Small intestine (tissue), 7 donors: ENCODE measurements around the gene SELENOP. TPM values are rescaled to one million over a fixed set of nuclear protein-coding genes. Genes with fewer than 3 reads are reported as not detected.

ENCODE experiments used
- DNase-seq, 2 donors: peaks; one replicate each; pipeline versions ENCODE4 v3.0.0 to v3.0.0-alpha.2; 2013
- FAIRE-seq: peaks from 2 replicates; lab custom pipeline; 2012; peaks lifted over from hg19 to GRCh38; lab: Jason Lieb, UNC
- H3K27ac ChIP-seq, 3 donors: one replicate each; pipeline ENCODE4 v1.5.1; 2013; ENCODE audit warnings: low read length in 2 of 3, mild to moderate bottlenecking in 2 of 3, control low read depth in 1 of 3, inconsistent platforms in 1 of 3, low read depth in 1 of 3, moderate library complexity in 1 of 3
- H3K27me3 ChIP-seq, 3 donors: one replicate each; pipeline ENCODE4 v1.6.1; 2013; ENCODE audit warnings: low read length in 3 of 3, inconsistent platforms in 1 of 3; ENCODE audit not compliant: control insufficient read depth in 3 of 3, insufficient read depth in 3 of 3
- H3K36me3 ChIP-seq, 3 donors: one replicate each; pipeline ENCODE4 v1.6.1; 2013; ENCODE audit warnings: low read length in 3 of 3, inconsistent platforms in 1 of 3, low read depth in 1 of 3, mild to moderate bottlenecking in 1 of 3, moderate library complexity in 1 of 3; ENCODE audit not compliant: control insufficient read depth in 3 of 3, insufficient read depth in 2 of 3
- H3K4me1 ChIP-seq, 3 donors: one replicate each; pipeline ENCODE4 v1.6.1; 2013; ENCODE audit warnings: low read length in 2 of 3, inconsistent platforms in 1 of 3, low read depth in 1 of 3, mild to moderate bottlenecking in 1 of 3, moderate library complexity in 1 of 3; ENCODE audit not compliant: control insufficient read depth in 3 of 3, insufficient read depth in 2 of 3
- H3K4me3 ChIP-seq, 3 donors: one replicate each; pipeline ENCODE4 v1.5.1; 2013; ENCODE audit warnings: low read length in 3 of 3, control low read depth in 1 of 3, inconsistent platforms in 1 of 3, low read depth in 1 of 3, mild to moderate bottlenecking in 1 of 3, moderate library complexity in 1 of 3
- H3K9me3 ChIP-seq, 2 donors: one replicate each; pipeline ENCODE4 v1.6.1; 2013; ENCODE audit warnings: low read depth in 1 of 2, low read length in 1 of 2; ENCODE audit not compliant: control insufficient read depth in 2 of 2, insufficient read depth in 1 of 2
- WGBS, 3 donors: extraction: QIAGEN DNeasy Blood & Tissue Kit; methylation state at CpG; one replicate each; pipeline ENCODE4 v1.1.7; 2013; 5-methylcytosine and 5-hydroxymethylcytosine counted together
- polyA plus RNA-seq, 4 donors: library from polyadenylated mRNA; stranded (reverse) in 3 of 4; unstranded in 1 of 4; fragments of 200-250 nt in 3 of 4; fragments of 120-200 nt in 1 of 4; gene quantifications; one replicate each; pipeline versions ENCODE4 v1.2.1 to v1.2.3, GENCODE V29; 2013
- donor health status: healthy with polysubstance abuse.
- donor health status: control.
- donor health status: control.
- donor health status: Bipolar disorder and iron deficiency.
- donor health status: healthy.

Gene SELENOP
- polyA plus RNA-seq, 4 donors: 204 to 4,199 (median 720) TPM

GRCh38 chr5:42807722-42808447 is 3.8 kb downstream of the SELENOP start:
- no peak for FAIRE-seq
- peak; percentile 44 to 55 for DNase-seq
- no peaks in the 10 kb centered on the region for H3K9me3 ChIP-seq
- peaks cover 4 to 14% (median 4%) of the 10 kb centered on the region in 3 donors for H3K36me3 ChIP-seq
- H3K27me3 ChIP-seq: no peaks in the 10 kb centered on the region
- WGBS, 3 donors: 62 to 77% (median 65%) methylated on average over 2 of the region's 2 CpGs
- peak overlapping the region in 2 of 3 donors; percentile 39 to 88 for H3K27ac ChIP-seq
- peaks cover 0 to 13% (median 0%) of the 10 kb centered on the region in 3 donors for H3K4me1 ChIP-seq
- peak overlapping the region in 2 of 3 donors; percentile 52 to 53 for H3K4me3 ChIP-seq

DNA sequence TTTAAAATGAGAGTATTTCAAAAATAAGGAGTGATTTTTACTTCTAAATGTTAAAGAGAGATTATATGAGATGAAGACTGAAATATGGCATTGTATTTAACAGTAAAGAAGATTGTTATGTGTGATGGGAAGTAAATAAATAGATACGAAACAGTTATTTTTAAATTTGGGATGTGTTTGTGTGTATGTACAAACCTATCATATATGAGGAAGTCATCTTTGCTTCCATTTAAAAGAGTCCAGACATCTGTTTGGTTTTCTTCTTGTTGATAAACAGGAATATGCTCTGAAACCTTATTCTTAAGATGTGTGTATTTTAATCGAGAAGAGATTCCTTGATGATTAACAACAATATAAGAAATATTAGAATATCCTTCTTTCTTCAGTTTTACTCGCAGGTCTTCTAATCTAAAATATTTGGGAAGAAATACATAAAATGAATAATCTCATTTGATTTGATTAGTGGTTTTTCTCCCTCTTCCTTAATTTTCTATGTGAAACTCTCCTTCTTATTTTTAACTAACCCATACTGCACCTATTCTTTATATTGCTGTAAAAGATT is 4.9 kb downstream of the SELENOP start:
- 84 to 97% (median 91%) methylated on average over 3 of the region's 3 CpGs for WGBS, 3 donors
- Histone ChIP-seq H3K9me3 (no peaks in the 10 kb centered on the region), H3K4me3 (no peak overlapping the region), H3K36me3 (peaks cover 4 to 19% (median 5%) of the 10 kb centered on the region in 3 donors), H3K27me3 (no peaks in the 10 kb centered on the region), H3K4me1 (peaks cover 0 to 6% (median 0%) of the 10 kb centered on the region in 3 donors), H3K27ac (no peak overlapping the region)
- FAIRE-seq (peak; percentile 65), DNase-seq (peak in 1 of 2 donors; percentile 12)

DNA sequence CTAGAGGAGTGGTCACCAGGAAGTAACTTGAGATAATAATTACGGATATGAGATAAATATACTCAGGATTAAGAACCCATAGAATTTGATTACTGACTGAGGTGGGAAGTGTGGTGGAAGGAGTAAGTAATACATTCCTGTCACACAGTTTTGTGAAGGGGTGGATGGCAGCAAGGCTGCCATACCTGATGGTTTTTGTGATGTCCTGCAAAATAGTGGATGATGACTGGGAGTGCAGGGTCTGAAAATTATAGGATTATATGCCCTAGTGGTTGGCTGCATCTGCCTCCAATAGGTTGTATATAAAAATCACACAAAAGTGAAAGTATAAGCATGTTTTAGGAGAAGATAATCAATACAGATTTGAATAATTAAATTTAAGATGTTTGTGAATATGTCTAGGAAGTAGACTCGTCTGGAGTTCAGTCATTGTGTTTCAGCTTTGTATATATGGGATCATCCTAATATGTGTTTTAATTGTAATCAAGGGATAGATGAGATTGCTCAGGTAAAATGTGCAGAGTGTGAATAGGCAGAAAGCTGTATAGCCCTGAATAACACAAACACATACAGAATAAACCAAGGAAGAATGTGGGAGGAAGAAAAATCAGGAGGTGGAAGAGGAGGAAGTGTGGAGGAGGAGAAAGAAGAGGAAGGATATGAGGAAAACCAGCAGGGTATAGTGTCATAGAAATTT is 5.5 kb downstream of the SELENOP start:
- Histone ChIP-seq H3K27me3 (no peaks in the 10 kb centered on the region), H3K9me3 (no peaks in the 10 kb centered on the region), H3K4me1 (peaks cover 0 to 6% (median 0%) of the 10 kb centered on the region in 3 donors), H3K4me3 (no peak overlapping the region), H3K36me3 (peaks cover 5 to 23% (median 7%) of the 10 kb centered on the region in 3 donors), H3K27ac (no peak overlapping the region)
- no peak for FAIRE-seq
- WGBS, 3 donors: 52 to 63% (median 60%) methylated on average over 2 of the region's 2 CpGs
- peak in 1 of 2 donors; percentile 50 for DNase-seq

DNA sequence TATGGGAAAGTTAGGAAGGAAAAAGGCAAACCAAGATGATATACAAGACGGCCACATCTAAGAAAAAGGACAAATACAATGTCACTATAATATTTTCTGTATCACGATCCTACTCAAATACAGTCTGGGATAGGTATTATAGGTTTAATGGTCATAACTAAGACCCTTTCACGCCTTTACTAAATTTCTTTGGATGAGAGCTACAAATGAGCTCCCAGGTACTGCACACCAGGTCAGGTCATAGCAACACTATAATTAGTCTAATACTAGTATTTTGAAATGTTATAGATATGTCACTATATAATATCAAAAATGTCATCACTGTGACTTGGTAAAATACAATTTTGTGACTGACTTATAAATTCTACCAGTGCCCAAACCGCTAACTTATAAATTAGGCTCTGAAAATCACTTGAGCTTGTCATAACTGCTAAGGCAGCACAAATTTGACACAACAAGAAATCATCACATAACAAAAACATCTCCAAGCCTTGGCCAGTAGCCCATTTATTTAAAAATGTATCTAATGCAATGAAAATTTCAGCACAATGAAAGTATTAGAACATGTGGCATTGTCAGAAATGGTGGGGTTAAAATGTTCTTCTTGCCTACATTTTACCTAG is 6.9 kb downstream of the SELENOP start:
- DNase-seq (peak in 1 of 2 donors; percentile 46), FAIRE-seq (no peak)
- H3K4me3 ChIP-seq: no peak overlapping the region
- no peaks in the 10 kb centered on the region for H3K9me3 ChIP-seq
- peaks cover 8 to 29% (median 9%) of the 10 kb centered on the region in 3 donors for H3K36me3 ChIP-seq
- H3K27ac ChIP-seq: no peak overlapping the region
- peaks cover 0 to 6% (median 0%) of the 10 kb centered on the region in 3 donors for H3K4me1 ChIP-seq
- no peaks in the 10 kb centered on the region for H3K27me3 ChIP-seq
- 91 to 96% (median 95%) methylated on average over 4 of the region's 4 CpGs for WGBS, 3 donors

DNA sequence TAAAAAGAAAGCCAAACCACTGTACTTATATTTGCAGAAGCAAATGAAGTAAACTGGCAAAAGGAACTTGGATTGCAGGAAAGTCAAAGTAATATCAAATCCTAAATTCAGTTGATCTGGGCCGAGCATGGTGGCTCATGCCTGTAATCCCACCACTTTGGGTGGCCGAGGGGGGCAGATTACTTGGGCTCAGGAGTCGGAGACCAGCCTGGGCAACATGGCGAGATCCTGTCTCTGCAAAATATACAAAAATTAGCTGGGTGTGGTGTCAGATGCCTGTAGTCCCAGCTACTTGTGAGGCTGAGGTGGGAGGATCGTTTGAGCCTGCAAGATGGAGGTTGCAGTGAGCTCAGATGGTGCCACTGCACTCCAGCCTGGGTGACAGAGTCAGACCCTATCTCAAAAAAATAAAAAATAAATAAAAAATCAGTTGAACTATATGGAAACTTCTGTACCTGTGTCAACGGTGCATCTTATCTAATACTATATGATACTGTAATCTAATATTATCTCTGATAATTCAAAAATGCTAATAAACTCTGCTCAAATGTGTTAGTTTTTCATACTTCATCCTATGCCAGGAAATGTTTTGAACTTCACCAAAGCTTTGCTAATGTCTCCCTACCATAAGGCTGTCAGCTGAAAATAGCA is 10.1 kb downstream of the SELENOP start:
- H3K4me1 ChIP-seq: peaks cover 0 to 6% (median 0%) of the 10 kb centered on the region in 3 donors
- FAIRE-seq: no peak
- H3K27me3 ChIP-seq: no peaks in the 10 kb centered on the region
- peaks cover 0 to 8% of the 10 kb centered on the region in 2 donors for H3K9me3 ChIP-seq
- WGBS, 3 donors: 82 to 88% (median 86%) methylated on average over 6 of the region's 6 CpGs
- DNase-seq: no peak
- no peak overlapping the region for H3K27ac ChIP-seq
- no peak overlapping the region for H3K4me3 ChIP-seq
- H3K36me3 ChIP-seq: peaks cover 8 to 21% (median 9%) of the 10 kb centered on the region in 3 donors

- Histone ChIP-seq H3K27ac (no peak overlapping the region), H3K9me3 (peaks cover 0 to 8% of the 10 kb centered on the region in 2 donors), H3K4me3 (no peak overlapping the region), H3K27me3 (no peaks in the 10 kb centered on the region), H3K36me3 (peaks cover 6 to 20% (median 9%) of the 10 kb centered on the region in 3 donors), H3K4me1 (no peaks in the 10 kb centered on the region)
- peak in 1 of 2 donors; percentile 28 for DNase-seq
- no peak for FAIRE-seq
- 86 to 88% (median 86%) methylated on average over 8 of the region's 8 CpGs for WGBS, 3 donors
Observed at GRCh38 chr5:42800748-42801330, 10.9 kb downstream of the SELENOP start.

DNA sequence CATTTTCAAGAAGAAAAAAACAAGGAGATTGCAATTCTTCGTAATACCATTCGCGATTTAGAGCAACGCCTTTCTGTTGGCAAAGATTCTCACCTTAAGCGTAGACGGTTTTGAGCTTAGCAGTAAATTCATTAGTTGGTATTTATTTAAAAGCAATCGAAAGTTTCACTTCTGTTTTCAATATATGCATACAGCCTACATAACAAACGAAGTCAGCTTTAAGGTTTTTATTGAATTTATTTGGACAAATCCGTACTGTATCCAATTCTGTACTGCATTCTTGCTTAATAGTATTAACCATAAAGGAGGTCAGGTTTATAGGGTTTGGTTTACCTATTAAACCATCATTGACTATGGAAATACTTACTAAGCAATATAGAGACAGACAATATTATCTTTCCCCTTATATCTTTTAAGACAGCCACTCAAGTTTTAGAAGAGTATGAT is 12.0 kb downstream of the SELENOP start:
- H3K36me3 ChIP-seq: peaks cover 5 to 20% (median 9%) of the 10 kb centered on the region in 3 donors
- 87 to 93% (median 88%) methylated on average over 9 of the region's 9 CpGs for WGBS, 3 donors

More for the DNA sequence above, 12.0 kb downstream of the SELENOP start:
- H3K4me3 ChIP-seq: no peak overlapping the region
- no peaks in the 10 kb centered on the region for H3K27me3 ChIP-seq
- peaks cover 0 to 8% of the 10 kb centered on the region in 2 donors for H3K9me3 ChIP-seq
- H3K27ac ChIP-seq: no peak overlapping the region
- H3K4me1 ChIP-seq: no peaks in the 10 kb centered on the region
- no peak for FAIRE-seq
- peak in 1 of 2 donors; percentile 32 for DNase-seq
